OCI-LY7 (cell line): ENCODE measurements around the gene SLC2A13.

Source experiments
- CTCF ChIP-seq: fragments of 200-600 bp; sonication (generic); conservative IDR thresholded peaks from 2 replicates; pipeline ENCODE4 v1.5.1; 2014; ENCODE audit warnings: mild to moderate bottlenecking, antibody characterized with exemption, low read length, moderate library complexity, mixed read lengths
- EZH2phosphoT487 ChIP-seq: fragments of 200-600 bp; sonication (generic); IDR thresholded peaks from 2 replicates; pipeline ENCODE4 v1.6.1; 2018; ENCODE audit warnings: low read depth, borderline replicate concordance, mild to moderate bottlenecking, mixed run types, antibody characterized with exemption, low read length, moderate library complexity, mixed read lengths

DNA sequence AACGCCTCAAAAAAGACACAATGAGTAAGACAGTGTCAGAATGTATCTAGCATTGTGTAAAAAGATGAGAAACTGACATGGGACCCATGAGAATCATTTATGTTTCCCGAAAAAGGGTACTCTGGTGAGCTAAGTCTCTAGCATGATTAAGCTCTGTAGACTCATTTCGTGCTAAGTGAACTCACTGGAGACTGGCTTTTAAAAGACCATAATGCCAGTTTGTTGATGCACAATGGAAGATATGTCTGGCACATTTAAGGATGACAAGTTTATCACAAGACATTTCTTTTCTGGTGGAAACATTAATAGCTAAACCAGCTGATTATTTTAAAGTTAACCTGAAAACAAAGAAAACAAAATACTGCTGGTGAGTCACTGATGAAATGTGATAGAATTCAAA is 233.5 kb downstream of the SLC2A13 start:
- TF ChIP-seq CTCF, result no peak
- TF ChIP-seq EZH2phosphoT487, result no peak
